GM18873 (cell line): ENCODE results near the gene CCDC51.
"Not testable (repeated sequence)": the region's sequence is repeated elsewhere in the genome, so short reads cannot be mapped to it uniquely, and the experiment has no call there.

Experiments
- ATAC-seq: cut with Tn5 transposase; IDR thresholded peaks from one replicate; pipeline ENCODE4 v1.9.1; 2021; ENCODE audit warnings: mild to moderate bottlenecking, moderate library complexity, moderate number of reproducible peaks; ENCODE audit not compliant: unreplicated experiment, low FRiP score

Gene CCDC51

DNA sequence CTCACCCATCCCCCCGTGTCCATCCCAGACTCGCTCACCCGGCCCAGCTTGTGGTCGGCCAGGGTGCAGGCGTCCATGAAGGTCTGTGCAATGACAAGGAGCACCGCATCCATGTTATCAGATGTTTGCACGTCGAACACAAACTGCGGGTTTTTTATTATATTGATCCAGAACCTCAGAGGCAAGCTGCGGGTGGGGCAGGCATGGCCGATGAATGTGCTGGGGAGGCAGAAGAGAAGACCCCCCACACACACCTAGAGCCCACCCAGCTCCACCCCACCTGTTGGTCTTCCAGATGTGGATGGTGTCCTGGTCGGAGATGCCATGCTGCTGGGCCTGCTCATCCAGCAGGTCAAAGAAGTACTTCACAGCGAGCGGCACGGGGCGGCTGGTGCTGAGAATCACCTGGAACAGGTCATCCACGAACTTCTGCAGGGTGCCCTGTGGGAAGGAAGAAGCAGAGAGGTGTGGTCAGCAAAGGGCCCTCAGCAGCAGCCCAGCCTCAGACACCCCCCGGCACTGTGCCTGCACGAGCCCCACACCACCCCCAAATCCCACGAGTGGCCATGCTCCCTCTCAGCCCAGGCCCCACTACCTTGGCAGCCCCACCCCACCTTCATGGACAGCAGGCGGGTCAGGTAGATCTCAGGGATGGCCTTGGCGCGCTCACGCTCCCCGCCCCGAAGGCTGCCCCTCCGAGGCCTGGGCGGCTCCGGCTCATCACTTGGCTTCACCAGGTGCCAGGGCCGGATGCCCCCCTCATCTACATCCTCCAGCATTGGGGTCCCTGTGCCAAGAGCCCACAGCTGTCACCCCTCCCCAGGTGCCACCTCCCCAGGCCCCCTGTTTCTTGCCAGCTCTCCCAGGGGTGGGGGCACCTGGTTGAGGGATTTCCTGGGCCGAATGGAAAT lies 30.4 kb downstream of the CCDC51 start:
- no peak for ATAC-seq

- no peak for ATAC-seq
Measured at GRCh38 chr3:48408823-48409281, 31.1 kb downstream of the CCDC51 start.

DNA sequence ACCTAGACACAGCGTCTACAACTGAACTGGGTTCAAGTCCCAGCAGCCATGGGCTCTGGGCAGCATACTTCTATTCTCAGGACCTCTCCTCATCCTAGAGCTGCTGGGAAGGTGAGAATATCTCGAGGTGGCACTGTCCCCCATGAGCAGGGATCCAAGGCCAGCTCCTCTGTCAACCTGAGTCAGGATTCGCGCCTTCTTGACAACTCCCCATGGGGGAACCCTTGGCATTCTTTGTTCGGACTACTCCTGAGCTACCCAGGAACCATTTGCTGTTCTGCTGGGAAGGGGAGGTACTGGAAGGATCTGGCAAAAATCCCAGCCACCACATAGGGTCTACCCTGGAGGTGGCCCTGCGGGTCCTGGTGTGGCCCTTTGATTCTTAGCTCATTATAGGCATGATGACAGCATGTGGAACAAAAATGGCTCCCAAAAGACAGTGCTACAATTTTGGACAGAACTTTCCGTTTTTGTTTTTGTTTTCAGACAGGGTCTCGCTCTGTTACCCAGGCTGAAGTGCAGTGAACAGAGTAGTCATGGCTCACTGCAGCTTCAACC lies 32.3 kb downstream of the CCDC51 start:
- ATAC-seq: no peak

DNA sequence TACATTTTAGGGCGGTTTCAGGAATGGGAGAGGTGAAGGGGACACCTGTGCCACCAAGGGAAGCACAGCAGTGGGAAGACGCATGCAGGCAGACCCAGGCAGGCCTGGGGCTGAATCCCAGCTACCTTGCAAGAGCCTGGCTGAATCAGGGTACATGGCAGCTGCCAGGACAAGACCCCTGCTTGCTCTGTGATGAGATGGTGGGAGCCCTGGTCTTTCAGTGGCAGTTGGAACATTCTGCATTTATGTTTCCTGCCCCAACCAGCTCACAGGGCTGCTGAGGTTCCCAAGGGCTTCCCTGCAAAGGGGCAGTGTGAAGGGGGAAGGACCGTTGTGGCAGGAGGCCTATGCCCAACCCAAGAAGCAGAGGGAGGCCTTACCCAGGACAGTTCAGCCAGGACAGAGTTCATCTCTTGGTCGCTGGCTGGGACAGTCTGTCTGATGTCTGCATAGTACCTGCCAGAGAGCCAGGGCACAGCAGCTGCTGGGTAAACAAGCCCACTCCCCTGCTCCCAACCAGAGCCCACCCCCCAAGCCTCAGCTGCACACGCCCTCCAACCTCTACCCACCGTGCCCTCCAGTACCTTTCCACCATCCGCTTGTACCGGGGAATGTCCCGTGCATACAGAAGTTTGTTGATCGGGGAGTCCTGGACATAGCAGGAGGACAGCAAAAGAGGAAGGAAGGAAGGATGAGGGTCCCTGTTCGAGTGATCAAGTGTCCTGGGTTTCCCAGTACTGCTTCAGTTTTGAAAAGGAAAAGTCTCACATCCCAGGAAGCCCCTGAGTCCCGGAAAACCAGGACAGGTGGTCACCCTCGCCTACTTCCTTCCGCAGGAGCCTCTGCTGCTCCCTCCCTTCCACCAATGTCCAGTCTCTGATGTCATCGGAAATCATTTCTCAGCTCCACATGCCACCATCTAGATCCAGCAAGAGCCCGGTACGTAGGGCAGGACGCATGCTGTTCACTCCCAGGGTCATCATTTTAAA lies 33.2 kb downstream of the CCDC51 start:
- ATAC-seq: no peak

DNA sequence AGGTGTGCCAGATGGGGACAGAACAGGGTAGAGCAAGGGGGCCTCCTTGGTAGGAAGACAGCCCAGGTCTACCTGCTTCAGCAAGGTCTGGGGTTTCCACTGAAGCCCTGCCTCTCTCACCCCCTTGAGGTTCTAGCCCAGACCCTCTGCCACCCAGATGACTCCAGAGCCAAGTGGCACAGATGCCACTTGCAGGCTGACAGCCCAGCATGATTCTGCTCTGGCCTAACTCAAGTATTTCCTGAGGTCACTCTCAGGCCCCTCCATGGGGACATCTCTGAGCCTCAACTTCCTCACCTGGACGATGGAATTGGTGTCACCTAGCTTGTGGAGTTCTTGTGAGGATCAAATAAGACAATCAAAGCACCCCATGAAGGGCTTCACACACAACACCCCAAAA lies 33.9 kb downstream of the CCDC51 start:
- ATAC-seq: no peak

- ATAC-seq: no peak
Measured at GRCh38 chr3:48405343-48405881, 34.5 kb downstream of the CCDC51 start.

DNA sequence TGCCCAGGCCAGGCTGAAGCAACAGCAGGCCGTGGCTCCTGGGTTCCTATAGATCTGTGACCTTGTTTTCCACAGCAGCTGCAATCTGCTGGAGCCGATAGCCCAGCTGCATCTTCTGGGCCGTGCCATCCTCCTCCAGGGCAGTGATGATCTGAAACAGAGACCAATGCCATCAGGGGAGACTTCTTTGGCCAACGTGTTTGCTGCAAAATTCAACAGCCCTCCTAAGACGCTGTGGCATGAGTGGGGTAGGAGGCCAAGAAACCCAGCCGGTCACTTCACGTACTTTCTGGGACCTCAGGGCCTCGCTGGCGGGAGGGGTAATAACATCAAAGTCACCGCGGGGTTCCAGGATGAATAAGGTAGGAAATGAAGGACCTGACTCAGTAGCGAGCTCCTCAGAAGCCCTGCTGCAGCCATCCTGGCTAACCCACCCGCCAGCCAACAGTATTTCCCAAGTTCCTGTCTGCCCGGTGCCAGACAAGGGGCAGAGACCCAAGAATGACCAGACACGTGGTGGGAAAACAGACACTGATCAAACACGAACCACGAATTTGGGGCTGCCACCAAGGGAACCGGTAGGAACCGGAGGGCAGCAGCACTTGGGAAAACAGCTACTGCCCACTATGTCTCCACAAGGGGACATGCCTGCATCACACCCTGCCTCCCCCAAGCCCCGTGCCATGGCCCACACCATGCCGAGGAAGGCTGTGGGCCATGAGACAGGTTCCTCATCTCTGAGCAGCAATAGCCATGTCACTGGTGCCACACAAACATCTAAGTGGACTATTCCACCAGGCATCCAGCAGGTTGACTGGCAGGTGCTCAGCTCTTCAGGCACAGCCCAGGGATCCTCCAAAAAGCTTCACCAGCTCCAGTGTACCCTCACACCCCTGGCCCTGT lies 35.2 kb downstream of the CCDC51 start:
- no peak for ATAC-seq

DNA sequence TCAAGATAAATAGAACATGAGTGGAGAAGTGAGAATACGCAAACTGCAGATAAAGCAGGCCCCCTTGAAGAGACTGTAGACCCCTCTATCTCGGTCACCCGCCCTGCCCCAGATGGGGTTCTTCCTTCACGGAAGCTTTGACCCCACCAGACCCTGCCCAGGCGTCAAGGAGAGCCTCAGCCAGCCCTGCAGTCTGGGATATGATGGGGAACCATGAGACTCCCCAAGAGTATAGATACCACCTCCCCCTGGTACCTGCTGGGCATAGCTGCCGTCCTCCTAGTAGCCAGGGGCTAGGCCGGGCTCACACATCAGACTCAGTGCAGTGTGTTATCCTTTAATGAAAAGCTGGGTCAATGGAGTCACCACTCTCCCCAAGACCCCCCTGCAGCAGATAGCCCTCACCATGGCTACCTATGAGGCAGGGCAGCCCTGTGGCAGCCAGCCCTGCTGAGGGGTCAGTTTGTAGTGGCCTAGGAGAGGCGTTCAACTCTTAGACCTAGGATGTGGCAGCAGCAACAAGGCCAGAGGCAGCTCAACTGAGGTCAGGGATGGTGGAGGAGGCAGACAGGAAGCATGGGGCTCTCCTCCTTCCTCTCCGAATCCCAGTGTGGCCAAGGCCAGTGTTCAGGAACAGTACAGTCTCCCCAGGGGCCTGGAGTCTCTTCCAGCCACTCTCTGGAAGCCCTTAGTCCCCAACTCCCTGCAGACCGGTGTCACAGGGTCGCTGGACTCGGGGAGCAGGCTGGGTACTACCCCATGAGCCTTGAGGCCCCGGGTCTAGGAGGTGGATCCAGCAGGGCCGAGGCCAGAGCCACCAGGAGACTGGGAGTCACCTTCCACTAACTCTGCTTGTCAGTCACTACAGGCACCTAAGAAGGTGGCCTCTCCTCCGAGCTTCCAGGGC lies 36.1 kb downstream of the CCDC51 start:
- no peak for ATAC-seq

DNA sequence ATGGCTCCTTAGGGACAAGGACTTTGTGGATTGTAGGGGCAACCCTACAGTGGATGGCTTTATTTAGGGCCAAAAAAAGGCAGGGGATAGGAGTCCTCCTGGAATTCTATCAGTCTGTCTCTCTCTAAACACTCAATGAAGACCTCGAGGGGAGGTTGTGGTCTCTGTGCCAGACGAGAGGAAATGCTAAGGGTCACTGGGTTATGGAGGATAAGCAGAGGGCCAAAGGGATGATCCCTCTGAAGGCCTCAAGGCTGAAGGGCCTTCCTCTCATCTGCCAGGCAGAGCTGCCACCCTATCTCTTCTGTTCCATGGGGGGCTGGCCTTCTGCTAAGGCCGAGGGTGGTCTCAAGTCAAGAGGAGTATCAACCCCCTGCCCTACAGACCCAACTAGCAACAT lies 37.0 kb downstream of the CCDC51 start:
- ATAC-seq: no peak

GRCh38 chr3:48402281-48402732 lies 37.6 kb downstream of the CCDC51 start:
- ATAC-seq: no peak

GRCh38 chr3:48401434-48401901 lies 38.5 kb downstream of the CCDC51 start:
- not testable (repeated sequence) for ATAC-seq

- no peak for ATAC-seq
Measured at GRCh38 chr3:48400824-48401433, 39.0 kb downstream of the CCDC51 start.

DNA sequence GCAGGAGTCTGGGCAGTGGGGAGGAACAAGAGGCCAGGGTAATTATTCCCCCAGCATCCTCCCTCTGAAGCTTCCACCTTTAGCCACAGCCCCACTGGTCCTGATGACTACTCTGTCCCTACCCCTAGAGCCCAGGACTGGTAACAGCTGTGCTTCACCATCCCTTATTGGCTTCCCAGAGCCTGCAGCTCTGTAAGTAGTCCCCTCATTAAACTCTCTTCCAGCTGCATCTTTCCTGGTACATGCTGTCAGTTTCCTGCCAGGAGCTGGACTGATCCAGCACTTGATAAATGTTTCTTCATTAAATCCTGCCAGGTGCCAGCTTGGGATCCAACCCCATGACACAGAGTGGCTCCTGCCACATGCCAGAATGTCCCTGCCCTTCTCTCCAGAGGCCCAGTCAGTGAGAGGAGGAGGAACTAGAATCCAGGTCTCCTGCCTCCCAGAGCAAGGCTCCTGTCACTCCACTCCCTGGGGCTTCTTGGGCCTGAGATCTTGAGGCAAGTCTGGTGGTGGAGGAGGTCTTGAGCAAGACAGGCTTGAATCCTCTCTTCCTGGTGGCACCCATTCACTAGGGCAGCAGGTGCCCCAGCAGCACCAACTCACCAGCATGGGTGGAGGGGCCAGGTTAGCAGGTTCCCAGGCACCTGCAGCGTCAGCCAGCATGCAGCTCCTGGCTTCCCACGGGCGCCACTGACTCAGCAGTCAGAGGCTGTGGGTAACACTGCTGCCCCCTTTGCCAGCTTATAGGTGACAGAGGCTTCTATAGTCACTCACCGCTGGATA lies 40.3 kb downstream of the CCDC51 start:
- ATAC-seq: no peak

DNA sequence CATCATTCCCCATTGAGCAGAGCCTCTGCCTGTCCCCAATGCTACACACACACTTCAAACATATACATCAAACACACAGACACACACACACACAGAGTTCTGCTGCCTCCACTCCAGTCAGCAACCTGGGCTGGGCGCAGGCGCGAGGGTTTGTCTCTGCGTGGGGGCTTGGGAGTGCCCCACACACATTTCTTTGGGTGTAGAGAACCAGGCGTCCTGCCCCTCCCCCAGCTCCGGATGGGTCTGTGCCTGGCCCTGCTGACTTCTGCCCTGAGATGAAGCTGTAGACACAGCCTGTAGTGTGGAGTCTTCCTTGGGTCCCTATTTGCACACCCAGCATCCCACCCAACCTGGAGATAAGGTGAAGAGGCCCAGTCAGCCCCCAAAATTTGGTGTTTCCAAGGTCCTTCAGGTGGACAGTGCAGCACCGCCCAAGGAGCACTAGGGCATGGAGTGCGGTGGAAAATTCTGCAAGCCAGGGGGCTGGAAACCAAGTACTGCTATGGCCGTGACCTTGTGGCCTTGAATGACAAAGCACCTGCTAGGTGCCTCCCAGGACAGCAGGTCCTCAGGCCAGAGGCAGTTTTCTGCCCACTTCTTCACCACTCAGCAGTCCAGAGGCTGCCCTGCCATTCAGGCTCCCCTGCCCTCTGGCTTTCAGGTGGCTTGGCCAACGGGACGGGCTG lies 41.1 kb downstream of the CCDC51 start:
- no peak for ATAC-seq

DNA sequence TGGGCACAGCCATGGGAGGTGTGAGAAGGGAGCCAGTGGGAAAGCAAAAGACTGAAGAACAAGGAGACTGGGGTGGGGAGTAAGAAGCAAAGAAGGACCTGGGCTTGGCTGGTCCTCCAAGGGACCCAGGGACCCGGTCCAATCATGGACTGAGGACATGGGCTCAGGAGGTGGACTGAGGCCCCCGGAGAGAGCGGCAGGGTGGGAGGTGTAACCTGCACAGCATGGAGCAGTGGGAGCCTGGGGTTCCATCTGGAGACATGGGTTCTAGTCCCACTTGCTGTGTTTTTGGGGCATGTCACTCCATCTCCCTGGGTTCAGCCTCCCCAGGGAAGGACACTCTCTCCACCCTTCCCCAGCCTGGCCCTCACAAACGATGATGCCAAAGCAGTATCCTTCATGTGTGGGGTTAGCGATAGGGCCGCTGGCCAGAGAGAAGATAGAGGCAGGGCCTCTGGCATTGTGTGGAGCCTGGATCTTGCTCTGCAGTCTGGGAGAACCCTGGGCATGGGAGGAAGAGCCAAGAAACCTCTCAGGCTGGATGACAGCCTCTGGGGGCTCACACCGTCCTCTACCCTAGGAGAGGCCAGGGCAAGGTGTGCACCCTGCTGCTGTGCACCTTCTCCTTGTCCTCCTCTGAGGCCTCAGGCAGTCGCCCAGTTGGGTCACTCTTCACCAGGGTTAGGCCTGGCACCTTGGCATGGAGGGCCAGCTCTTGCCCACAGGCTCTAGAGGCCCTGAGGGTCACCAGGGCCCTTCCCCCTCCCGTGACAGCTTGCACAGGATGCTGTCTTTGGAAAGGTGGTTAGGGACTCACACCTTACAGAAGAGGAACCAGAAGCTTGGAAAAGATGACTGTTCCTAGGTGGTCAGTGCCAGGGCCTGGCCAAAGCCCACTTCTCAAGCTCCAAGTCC lies 41.9 kb downstream of the CCDC51 start:
- no peak for ATAC-seq
